NCI-H2227 treated with DMSO at 0.1 percent for 48 hours (cell line): Measurements from ENCODE around the gene CTU1.

Experiments
- DNase-seq: peaks from one replicate; lab custom pipeline; 2025; lab: John Stamatoyannopoulos, UW

Gene CTU1

DNA sequence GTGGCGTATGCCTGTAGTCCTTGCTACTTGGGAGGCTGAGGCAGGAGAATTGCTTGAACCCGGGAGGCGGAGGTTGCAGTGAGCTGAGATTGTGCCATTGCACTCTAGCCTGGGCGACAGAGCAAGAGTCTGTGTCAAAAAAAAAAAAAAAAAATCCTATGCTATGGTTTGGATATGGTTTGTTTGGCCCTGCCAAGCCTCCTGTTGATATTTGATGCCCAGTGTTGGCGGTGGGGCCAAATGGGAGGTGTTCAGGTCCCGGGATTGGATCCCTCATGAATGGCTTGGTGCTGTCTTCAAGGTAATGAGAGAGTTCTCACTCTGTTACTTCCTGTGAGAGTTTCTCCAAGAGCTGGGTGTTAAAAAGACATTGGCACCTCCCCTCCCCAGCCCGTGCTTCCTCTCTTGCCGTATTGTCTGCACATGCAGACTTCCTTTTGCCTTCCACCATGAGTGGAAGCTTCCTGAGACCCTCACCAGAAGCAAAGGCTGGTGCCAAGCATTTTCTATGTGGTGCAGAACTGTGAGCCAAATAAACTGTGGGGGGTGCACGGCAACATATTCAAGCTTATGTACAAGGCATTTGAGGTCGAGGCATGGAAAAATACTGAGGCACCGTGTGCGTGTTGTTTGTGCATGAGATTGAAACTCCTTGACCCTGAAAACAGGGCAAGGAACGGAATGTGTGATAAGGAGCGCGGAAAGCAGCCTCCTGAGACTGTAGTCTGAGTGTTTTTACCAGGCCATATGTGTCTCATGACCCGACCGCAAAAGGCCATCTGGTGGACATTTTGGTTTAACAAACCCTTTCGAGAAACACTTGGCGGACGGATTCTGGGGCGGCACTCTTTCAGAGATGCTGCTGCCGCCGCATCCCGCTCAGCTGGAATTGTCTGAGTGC lies 23.8 kb upstream of the CTU1 start:
- peak; percentile 35 for DNase-seq

DNA sequence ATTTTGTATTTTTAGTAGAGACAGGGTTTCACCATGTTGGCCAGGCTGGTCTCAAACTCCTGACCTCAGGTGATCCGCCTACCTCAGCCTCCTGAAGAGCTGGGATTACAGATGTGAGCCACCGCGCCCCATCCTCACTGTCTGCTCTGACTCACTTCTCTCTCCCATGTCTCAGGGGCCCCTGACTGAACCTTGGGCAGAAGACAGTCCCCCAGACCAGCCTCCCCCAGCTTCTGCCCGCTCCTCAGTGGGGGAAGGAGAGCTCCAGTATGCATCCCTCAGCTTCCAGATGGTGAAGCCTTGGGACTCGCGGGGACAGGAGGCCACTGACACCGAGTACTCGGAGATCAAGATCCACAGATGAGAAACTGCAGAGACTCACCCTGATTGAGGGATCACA lies 21.5 kb upstream of the CTU1 start:
- DNase-seq, result no peak

DNA sequence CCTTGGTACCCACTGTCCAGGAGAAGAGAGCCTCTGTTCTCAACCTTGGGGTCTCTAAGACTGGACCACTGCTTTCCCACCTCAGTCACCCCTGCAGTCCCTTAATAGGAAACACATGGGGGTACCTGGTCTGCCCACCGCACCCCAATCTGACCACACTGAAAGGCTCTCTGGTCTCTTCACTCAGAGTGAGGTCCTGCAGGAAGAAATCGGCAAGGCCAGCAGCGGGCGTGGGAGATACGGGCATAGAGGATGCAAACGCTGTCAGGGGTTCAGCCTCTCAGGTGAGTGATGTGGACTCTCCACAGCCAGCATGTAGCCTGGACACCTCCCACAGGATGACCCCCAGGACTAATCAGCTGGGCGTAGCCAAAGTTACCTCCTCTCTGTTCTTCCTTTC lies 20.0 kb upstream of the CTU1 start:
- no peak for DNase-seq

DNA sequence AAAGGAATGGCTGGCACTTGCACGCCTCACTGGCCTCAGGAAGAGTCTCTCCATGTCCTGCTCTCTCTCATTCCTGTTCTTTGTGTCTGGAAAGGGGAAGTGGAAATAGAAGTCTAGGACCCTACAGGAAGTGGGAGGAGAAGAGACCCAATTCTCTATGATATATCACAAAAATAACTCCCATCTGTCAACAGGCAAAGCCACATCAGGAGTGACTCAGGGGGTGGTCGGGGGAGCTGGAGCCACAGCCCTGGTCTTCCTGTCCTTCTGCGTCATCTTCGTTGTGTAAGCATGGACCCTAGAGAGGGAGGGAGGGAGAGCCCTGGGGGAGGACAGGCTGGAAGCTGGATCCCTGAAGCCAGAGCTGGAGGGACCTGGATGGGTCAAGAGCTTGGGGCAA lies 19.5 kb upstream of the CTU1 start:
- no peak for DNase-seq

DNA sequence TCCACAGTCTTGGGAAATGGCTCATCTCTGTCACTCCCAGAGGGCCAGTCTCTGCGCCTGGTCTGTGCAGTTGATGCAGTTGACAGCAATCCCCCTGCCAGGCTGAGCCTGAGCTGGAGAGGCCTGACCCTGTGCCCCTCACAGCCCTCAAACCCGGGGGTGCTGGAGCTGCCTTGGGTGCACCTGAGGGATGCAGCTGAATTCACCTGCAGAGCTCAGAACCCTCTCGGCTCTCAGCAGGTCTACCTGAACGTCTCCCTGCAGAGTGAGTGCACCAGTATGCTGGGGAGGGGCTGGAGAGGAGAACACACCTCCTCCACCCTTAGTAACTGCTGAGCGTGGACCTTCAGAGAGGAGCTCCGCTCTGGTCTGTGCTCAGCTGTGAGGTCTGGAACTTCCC lies 18.8 kb upstream of the CTU1 start:
- DNase-seq, result no peak

DNA sequence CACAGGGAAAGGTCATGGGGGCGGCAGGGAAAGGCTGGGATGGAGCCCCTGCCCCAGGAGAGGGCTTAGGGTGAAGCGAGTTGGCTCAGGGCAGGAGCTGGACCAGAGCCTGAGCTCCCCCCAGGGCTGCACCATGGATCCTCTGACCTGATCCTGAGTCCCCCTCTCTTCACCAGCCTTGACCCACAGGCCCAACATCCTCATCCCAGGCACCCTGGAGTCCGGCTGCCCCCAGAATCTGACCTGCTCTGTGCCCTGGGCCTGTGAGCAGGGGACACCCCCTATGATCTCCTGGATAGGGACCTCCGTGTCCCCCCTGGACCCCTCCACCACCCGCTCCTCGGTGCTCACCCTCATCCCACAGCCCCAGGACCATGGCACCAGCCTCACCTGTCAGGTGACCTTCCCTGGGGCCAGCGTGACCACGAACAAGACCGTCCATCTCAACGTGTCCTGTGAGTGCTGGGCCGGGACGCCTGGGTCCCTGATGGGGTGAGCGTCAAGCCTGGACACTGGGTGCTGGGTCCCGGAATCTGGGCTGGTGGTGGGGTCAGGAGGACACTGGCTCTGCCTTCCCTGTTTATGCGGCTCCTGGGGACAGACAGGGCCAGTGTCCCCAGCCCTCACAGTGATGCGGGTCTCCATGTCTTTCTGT lies 17.3 kb upstream of the CTU1 start:
- no peak for DNase-seq

DNA sequence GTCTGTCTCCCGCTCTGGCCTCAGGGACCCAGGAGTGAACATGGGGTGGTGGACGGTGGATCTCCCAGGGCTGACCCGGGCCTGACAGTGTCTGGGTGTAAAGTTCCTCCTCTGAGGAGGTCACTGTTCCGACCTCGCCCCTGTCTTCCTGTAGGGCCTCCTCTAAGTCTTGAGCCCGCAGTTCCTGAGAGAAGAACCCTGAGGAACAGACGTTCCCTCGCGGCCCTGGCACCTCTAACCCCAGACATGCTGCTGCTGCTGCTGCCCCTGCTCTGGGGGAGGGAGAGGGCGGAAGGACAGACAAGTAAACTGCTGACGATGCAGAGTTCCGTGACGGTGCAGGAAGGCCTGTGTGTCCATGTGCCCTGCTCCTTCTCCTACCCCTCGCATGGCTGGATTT lies 16.5 kb upstream of the CTU1 start, which contains the start of gene SIGLEC9:
SIGLEC9 (plus strand) TSS at position 178 of the 400 bp plus-strand sequence; CDS start at position 247, 69 bp downstream.
- DNase-seq, result no peak

DNA sequence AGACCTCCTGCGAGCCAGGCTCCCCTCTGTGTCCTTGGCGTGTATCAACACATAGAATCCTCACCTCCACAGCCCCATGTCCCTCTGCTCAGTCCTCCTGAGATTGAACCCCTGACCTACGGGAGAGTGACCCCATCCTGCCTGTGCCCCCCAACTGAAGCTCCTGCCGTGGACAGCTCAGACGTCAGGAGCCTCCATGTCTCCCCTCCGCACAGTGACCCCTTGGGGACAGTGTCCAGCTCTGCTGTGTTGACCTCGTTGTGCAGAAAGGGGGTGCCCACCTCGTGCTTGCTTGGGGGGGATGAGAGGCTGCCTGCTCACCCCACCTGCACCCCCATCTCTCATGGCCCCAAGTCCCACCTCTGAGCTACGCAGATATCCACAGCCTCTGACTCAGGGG lies 16.0 kb upstream of the CTU1 start:
- DNase-seq, result no peak

DNA sequence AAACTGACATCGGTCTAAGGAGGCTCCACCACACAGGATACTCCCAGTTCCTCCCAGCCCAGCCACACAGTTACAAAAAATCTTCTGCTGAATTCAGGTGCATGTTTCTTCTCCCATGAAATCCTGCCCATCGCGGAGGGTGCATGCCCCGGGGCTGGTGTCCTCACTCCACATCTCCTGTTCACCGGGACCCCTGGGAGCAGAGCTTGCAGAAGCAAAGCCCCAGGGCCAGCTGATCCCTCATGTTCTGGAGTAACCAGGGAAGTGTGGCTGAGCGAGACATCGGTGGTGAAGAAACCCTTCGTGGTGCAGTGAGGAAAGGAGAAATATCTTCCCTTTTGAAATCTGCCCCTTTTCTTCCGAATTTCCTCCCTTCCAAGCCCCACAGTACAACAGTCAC lies 15.6 kb upstream of the CTU1 start:
- no peak for DNase-seq

DNA sequence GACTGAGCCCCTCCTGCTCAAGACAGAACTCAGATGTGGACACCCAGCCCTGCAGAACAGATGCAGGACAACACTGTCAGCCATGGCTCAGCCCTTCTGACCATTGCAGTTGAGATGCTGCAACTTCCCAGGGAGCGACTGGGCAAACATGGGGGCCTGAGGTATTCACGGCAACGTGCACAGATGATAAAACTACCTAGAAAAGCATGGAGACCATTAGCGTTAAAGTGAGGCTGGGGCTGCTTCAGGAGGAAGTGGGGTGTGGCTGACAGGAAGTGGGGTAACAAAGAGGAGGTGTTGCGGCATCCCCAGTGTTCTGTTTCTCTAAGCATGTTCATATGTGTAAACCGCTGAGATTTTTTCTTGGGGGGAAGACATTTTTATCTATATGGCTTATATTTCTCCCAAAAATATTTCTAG lies 15.2 kb upstream of the CTU1 start:
- no peak for DNase-seq

DNA sequence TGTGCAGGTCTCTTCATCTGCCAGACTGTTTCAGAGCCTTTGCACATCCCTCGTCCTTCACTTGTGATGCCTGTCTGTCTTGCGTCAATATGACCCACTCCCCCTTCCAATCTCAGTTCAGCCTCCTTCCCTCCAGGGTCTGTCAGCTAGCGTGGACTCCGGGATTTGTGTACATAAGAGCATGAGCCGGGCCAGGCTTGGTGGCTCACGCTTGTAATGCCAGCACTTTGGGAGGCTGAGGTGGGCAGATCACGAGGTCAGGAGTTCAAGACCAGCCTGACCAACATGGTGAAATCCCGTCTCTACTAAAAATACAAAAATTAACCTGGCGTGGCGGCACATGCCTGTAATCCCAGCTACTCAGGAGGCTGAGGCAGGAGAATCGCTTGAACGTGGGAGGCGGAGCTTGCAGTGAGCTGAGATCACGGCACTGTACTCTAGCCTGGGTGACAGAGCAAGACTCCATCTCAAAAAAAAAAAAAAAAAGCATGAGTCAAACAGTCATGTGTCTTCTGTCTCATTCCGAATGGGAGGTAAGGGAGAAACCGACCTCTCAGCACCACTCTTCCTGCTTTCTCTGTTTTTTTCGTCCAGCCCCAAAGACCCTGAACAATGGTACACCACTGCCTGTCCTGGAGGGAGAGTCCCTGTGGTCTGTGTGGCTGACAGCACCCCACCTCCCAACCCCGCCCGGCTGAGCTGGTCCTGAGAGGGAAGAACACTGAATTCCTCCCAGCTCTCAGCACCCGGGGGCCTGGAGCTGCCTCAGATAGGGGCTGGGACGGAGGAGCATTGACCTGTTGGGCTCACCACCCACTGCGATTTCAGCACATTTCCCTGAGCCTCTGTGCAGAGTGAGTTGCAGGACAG lies 14.1 kb upstream of the CTU1 start:
- no peak for DNase-seq

DNA sequence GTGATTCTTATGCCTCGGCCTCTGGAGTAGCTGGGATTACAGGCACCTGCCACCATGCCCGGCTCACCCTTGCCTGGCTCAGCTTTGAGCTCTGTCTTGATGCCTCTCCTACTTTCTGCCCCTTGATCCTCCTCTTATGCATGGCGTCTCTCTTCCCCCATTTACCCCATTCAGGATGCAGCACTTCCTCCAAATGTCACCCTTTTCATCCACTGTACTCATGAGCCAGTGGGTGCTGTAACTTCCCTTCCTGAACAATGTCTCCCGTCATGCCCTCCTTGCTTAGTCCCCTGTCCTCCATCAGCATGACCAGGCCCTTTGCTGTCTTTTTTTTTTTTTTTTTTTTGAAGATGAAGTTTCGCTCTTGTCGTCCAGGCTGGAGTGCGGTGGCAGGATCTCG lies 13.0 kb upstream of the CTU1 start:
- no peak for DNase-seq

DNA sequence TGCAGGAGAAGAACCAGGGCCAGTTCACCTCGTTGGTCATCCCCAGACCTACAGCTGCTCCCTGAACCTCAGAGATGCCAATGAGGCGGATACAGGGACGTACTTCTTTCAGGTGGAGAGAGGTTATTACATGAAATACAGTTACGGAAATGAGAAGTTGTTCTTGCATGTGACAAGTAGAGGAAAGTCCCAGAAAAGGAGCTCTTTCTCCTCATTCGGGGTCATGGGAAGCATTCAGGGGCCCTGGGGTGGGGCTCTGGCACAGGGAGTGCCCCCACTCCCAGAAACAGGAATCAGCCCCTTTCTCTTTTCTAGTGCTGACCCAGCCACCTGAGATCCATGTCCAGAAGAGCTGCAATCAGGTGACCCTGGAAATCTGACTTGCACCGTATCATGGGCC lies 12.0 kb upstream of the CTU1 start:
- no peak for DNase-seq

DNA sequence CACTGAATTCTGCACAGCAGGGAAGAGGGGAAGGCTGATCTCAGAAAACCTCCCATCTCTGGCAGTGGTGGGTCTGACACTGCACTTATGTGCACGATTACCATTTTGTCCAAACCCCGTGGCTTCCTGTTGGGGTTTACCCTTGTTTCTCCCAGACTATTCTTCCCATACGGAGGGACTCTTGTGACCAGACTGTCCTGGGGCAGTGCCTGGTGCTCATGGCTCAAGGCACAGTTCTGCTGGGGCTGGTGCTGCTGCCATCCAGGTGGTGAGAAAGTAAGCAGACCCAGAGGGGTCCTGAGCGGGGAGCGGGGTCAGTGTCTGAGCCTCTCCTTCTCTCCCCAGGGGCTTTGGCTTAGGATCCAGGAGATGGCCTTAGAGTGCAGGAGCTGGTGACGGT lies 11.4 kb upstream of the CTU1 start:
- DNase-seq, result no peak

DNA sequence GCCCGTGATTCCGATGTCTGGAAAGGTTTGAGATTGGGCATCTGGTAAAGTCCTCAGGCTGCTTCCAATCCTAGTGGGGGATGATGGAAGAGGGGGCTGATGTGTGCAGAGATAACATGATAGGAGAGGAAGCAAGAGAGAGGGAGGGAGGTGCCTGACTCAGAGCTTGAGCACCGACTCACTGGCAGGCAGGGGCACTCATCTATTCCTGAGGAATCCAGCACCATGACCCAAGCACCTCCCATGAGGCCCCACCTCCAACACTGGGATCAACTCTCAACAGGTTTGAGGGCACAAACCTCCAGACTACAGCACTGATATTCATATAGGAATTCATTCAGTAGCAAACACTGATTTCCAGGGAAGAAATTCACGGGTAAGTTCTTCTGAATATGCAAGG lies 10.9 kb upstream of the CTU1 start:
- no peak for DNase-seq

DNA sequence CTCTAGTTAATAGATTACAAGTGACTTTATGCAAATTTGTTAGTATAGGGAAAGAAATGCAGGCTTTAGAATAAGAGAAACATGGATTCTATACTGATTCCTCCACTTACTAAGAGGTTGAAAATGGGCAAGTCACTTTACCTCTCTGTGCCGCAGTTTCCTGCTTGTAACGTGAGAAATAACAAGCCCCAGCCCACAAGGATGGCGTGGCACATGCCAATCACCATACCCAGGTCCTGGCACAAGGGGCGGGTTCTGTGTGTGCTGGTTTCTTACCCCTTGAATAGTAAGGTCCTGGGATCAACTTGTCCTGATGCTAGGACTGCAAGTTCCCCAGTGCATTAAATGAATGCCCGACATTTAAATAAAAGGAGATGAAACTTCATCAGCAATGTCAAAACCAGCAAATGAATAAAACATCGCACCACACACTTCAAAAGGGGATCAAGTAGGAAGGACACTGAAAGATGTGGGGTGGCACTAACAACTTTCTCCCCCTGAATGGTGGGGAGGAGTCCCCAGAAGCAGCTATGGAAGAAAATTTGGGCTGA lies 8.6 kb upstream of the CTU1 start:
- DNase-seq, result no peak

DNA sequence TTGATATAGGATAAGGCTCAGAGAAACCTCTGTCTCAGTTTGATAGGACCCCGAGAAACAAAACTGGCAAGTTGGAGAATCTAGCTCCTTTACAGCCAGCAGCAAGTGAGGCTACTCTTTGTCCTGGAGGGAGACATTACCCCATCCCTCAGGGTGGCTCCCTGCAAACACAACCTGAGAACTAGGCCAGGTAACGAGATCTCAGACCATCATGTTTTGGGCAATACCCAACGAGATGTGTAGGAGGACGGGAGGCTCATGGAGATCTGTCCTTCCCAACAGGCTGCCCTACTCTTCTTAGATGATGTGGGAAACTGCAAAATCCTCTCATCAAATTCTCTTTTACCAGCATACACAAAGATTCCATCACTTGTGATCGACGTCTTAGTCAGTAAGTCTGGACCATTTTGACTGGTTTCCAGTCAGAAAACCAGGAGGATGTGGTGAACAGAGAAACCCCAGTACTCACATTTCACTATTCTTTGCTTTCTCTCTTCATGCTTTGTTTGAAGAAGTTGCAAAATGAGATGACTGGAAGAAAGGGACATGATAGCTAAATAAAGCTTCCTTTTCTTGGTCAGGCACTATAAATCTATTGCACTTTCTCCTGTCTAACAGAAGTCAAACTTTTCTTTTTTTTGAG lies 6.0 kb upstream of the CTU1 start:
- no peak for DNase-seq

DNA sequence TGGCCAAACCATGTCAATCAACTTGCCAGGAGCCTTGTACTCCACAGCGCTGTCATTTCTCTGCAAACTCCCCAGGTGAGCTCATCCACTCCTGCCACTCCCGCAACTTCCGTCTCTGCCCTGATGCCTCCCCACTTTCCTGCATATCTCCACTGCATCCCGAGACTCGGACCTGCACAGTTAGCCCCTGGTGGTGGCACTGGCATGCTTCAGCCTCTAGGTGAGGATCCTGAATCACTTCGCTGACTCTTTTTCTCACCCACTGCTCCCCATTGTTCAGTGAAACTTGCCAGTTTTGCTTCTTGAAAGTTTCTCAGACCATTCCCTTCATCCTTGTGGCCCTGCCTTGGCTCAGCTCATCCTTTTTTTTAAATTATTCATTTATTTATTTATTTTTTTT lies 3.4 kb upstream of the CTU1 start:
- DNase-seq, result no peak

DNA sequence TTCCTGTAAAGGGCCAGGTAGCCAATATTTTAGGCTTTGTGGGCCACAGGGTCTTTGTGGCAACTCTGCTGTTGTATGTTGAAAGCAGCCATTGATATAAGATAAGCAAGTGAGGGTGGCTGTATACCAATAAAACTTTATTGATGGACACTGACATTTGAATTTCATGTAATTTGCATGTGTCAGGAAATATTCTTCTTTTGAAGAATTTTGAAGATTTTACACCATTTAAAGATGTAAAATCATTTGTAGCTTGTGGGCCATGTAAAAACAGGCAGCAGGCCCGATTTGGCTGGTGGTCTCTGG lies 2.4 kb upstream of the CTU1 start:
- no peak for DNase-seq

DNA sequence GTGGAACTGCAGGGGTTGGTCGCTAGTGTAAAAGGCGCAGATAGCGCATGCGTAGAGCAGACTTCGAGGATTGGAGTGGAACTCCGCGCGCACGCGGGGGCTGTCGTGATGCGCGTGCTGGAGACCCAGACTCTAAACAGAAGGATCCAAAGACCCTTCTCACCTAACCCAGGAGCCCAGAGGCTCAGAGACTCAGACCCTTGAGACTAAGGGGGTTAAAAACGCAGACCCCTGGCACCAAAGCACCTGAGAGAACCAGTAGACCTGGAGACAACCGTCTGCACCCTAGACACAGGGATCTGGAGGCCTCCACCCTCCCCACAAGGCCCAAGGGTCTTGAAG lies 567 bp upstream of the CTU1 start:
- no peak for DNase-seq

DNA sequence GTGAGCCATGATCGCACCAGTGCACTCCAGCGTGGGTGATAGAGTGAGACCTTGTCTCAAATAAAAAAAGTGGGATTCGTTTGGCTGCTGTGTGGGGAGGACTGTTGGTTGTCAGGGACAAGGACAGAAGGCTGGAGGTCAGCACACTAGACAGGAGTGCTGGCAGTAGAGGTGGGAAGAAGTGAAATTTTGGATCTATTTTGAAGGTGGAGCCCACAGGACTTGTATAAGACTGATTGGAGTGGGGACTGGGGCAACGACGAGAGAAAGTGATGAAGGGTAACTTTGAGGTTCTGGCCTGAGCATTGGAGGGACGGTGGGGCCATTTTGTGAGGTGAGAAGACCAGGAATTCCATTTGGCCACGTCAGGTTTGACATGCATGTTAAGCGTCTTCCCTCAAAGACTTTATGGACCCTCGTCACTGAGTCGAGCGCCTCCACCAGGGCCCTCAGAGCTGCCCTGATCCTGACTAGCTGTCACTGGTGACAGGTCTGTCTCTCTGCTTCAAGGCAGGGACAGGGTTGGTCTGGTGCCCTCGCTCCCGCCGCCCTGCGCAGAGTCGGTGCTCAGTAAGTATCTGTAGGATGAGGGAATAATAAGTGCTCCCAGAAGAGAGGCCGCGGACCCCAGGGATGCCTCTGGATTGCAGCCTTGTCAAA lies 673 bp downstream of the CTU1 start:
- DNase-seq, result no peak

DNA sequence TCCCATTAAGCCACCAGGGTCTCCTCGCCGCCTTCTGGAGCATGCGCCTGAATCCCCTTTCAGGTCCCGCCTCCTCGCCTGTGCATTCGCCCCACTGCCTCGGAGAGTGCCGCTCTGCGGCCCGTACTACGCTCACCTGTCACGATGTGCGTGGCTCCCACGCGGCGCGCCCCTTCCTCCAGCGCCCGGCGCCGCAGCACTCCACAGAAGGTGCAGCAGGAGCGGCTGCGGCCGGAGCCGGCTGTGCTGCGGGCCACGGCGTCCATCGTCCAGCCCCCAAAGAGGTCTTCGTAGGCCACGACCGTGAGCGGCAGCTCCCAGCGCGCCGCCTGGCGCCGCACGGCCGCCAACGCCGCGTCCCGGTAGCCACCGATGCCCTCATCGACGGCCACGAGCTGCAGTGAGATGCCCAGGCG lies 4.3 kb downstream of the CTU1 start:
- DNase-seq, result no peak
